Common myeloid progenitor, CD34-positive (primary cell): ENCODE results near the gene GUCA1C.

Experiments used
- CTCF ChIA-PET: fragments of 350-600 bp; sonication (Branson Sonifier 250); formaldehyde crosslinking; loops from one replicate; lab custom pipeline; 2021; ENCODE audit warnings: antibody characterized with exemption; lab: Charles Lee
- POLR2A ChIA-PET: fragments of 350-600 bp; sonication (Branson Sonifier 250); formaldehyde crosslinking; loops from one replicate; lab custom pipeline; 2021; ENCODE audit warnings: antibody characterized with exemption; lab: Charles Lee
- DNase-seq, 3 donors: peaks; one replicate each; pipeline versions ENCODE4 v3.0.0 to v3.0.0-alpha.2; 2013
- H3K27ac ChIP-seq, 2 experiments: 1 replicate in 1 of 2; 2 replicates in 1 of 2; pipeline ENCODE4 v1.7.0; 2013; ENCODE audit warnings: inconsistent platforms in 2 of 2, low read length in 2 of 2, mild to moderate bottlenecking in 2 of 2, low read depth in 1 of 2, moderate library complexity in 1 of 2; ENCODE audit not compliant: severe bottlenecking in 2 of 2, insufficient read depth in 1 of 2, poor library complexity in 1 of 2
- H3K27me3 ChIP-seq, 5 experiments: replicated peaks in 2 of 5; 1 replicate in 3 of 5; 2 replicates in 2 of 5; pipeline versions ENCODE4 v1.6.1 to v1.7.0; 2013; ENCODE audit warnings: low read length in 4 of 5, mild to moderate bottlenecking in 2 of 5, moderate library complexity in 2 of 5, inconsistent platforms in 1 of 5; ENCODE audit not compliant: insufficient read depth in 5 of 5, control insufficient read depth in 4 of 5
- H3K36me3 ChIP-seq, 4 experiments: 1 replicate in 2 of 4; 2 replicates in 2 of 4; pipeline versions ENCODE4 v1.6.1 to v1.7.0; 2013; ENCODE audit warnings: low read length in 3 of 4, control low read depth in 1 of 4, mild to moderate bottlenecking in 1 of 4; ENCODE audit not compliant: control insufficient read depth in 4 of 4, insufficient read depth in 4 of 4
- H3K4me1 ChIP-seq, 4 experiments: 1 replicate in 3 of 4; 2 replicates in 1 of 4; pipeline versions ENCODE4 v1.6.1 to v1.7.1; 2013; ENCODE audit warnings: low read length in 3 of 4, mild to moderate bottlenecking in 3 of 4, control low read depth in 1 of 4, inconsistent platforms in 1 of 4, moderate library complexity in 1 of 4; ENCODE audit not compliant: control insufficient read depth in 4 of 4, insufficient read depth in 4 of 4; ENCODE audit errors: control extremely low read depth in 1 of 4
- H3K4me3 ChIP-seq, 7 experiments: 1 replicate in 4 of 7; 2 replicates in 3 of 7; pipeline versions ENCODE4 v1.5.1 to v1.7.0; 2013; ENCODE audit warnings: mild to moderate bottlenecking in 7 of 7, low read length in 6 of 7, moderate library complexity in 6 of 7, inconsistent platforms in 2 of 7, low read depth in 2 of 7, control low read depth in 1 of 7; ENCODE audit not compliant: insufficient read depth in 4 of 7, control insufficient read depth in 1 of 7; ENCODE audit errors: extremely low read depth in 1 of 7
- H3K9me3 ChIP-seq, 5 experiments: 1 replicate in 4 of 5; 2 replicates in 1 of 5; pipeline versions ENCODE4 v1.6.1 to v1.7.1; 2013; ENCODE audit warnings: low read length in 4 of 5, mild to moderate bottlenecking in 2 of 5, inconsistent platforms in 1 of 5, low read depth in 1 of 5, moderate library complexity in 1 of 5; ENCODE audit not compliant: control insufficient read depth in 4 of 5, insufficient read depth in 2 of 5; ENCODE audit errors: control extremely low read depth in 1 of 5
- WGBS: methylation state at CpG from one replicate; pipeline ENCODE4 v1.1.5; 2013; ENCODE audit not compliant: insufficient coverage; 5-methylcytosine and 5-hydroxymethylcytosine counted together

GUCA1C gene

DNA sequence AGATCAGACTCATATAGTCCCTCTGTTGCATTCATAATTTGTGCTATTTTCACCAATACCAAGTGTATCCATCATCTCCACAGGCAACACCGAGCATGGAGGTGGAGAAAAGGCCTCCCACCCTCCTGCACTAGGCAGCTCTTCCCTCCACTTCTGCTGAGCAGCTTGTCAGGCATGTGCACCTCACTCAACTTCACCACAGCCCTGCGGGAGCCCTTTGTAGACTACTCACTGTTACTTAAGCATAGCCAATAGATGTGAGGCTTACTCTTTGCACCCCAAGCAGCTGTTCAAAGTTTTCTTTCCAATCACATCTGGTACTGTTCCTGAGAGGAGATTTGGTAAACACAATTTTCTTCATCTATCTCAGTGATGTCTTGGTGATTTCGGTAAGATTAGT is 16.9 kb upstream of the GUCA1C start:
- Histone ChIP-seq H3K4me3 (no peak overlapping the region), H3K27ac (no peak overlapping the region), H3K36me3 (no peaks in the 10 kb centered on the region), H3K9me3 (no peaks in the 10 kb centered on the region), H3K27me3 (no peaks in the 10 kb centered on the region), H3K4me1 (no peaks in the 10 kb centered on the region)
- CTCF ChIA-PET = no interaction called here
- WGBS = 53% methylated on average over 3 of the region's 3 CpGs
- POLR2A ChIA-PET = no interaction called here
- DNase-seq = no peak

GRCh38 chr3:108966773-108967172 is 13.1 kb upstream of the GUCA1C start:
- Histone ChIP-seq H3K27ac (no peak overlapping the region), H3K36me3 (no peaks in the 10 kb centered on the region), H3K4me1 (no peaks in the 10 kb centered on the region), H3K9me3 (no peaks in the 10 kb centered on the region), H3K27me3 (no peaks in the 10 kb centered on the region), H3K4me3 (no peak overlapping the region)
- no peak for DNase-seq
- WGBS = 50% methylated on average over 1 of the region's 3 CpGs
- ChIA-PET CTCF (interaction anchor here (1.6 kb wide), 1 partner anchor 14 kb away, joined by 3 read pairs; no protein-coding TSS in a partner anchor), POLR2A (no interaction called here)

- no peak overlapping the region for H3K27ac ChIP-seq
- no CpG with 5 or more reads among the region's 1 CpG for WGBS
- ChIA-PET POLR2A (no interaction called here), CTCF (no interaction called here)
- no peak overlapping the region for H3K4me3 ChIP-seq
- H3K27me3 ChIP-seq = no peaks in the 10 kb centered on the region
- H3K9me3 ChIP-seq = no peaks in the 10 kb centered on the region
- no peaks in the 10 kb centered on the region for H3K36me3 ChIP-seq
- DNase-seq = no peak
- no peaks in the 10 kb centered on the region for H3K4me1 ChIP-seq
Measured at GRCh38 chr3:108959017-108959416, 5.3 kb upstream of the GUCA1C start.

- no peaks in the 10 kb centered on the region for H3K9me3 ChIP-seq
- POLR2A ChIA-PET = no interaction called here
- H3K4me3 ChIP-seq = no peak overlapping the region
- no peaks in the 10 kb centered on the region for H3K4me1 ChIP-seq
- CTCF ChIA-PET = no interaction called here
- H3K27me3 ChIP-seq = peaks cover 0 to 3% (median 0%) of the 10 kb centered on the region in 5 experiments
- WGBS = no CpG with 5 or more reads among the region's 4 CpGs
- no peaks in the 10 kb centered on the region for H3K36me3 ChIP-seq
- DNase-seq = no peak
- no peak overlapping the region for H3K27ac ChIP-seq
Measured at GRCh38 chr3:108953210-108953609, 469 bp downstream of the GUCA1C start.

- peaks cover 0 to 3% (median 0%) of the 10 kb centered on the region in 5 experiments for H3K27me3 ChIP-seq
- H3K36me3 ChIP-seq = no peaks in the 10 kb centered on the region
- ChIA-PET CTCF (no interaction called here), POLR2A (no interaction called here)
- WGBS = 89% methylated on average over 6 of the region's 7 CpGs
- no peak overlapping the region for H3K4me3 ChIP-seq
- no peak overlapping the region for H3K27ac ChIP-seq
- H3K9me3 ChIP-seq = no peaks in the 10 kb centered on the region
- no peak for DNase-seq
- no peaks in the 10 kb centered on the region for H3K4me1 ChIP-seq
Measured at GRCh38 chr3:108951820-108952501, 1.7 kb downstream of the GUCA1C start.

DNA sequence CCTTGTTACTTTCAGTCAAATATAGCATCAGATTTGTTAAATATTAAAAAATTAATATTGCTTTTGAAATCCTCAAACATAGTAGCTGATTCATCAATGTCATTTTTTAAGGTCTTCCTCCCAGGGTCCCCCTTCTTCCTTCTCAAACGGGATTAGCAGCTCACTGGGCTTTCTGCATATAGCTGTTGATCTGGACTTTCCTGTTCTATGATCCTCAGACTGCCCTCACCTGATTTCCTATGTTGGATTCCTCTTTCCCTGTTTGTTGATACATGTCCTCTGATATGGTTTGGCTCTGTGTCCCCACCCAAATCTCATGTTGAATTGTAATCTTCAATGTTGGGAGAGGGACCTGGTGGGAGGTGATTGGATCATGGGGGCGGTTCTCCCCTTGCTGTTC is 5.8 kb downstream of the GUCA1C start:
- DNase-seq = no peak
- H3K27ac ChIP-seq = no peak overlapping the region
- H3K4me3 ChIP-seq = no peak overlapping the region
- no peaks in the 10 kb centered on the region for H3K9me3 ChIP-seq
- POLR2A ChIA-PET = no interaction called here
- H3K4me1 ChIP-seq = no peaks in the 10 kb centered on the region
- WGBS = 100% methylated on average over 2 of the region's 2 CpGs
- H3K36me3 ChIP-seq = no peaks in the 10 kb centered on the region
- CTCF ChIA-PET = no interaction called here
- peaks cover 0 to 6% (median 0%) of the 10 kb centered on the region in 5 experiments for H3K27me3 ChIP-seq

GRCh38 chr3:108946292-108947285 is 7.1 kb downstream of the GUCA1C start:
- DNase-seq = no peak
- WGBS = 93% methylated on average over 6 of the region's 11 CpGs
- no peak overlapping the region for H3K27ac ChIP-seq
- POLR2A ChIA-PET = no interaction called here
- H3K4me1 ChIP-seq = no peaks in the 10 kb centered on the region
- peaks cover 0 to 3% (median 0%) of the 10 kb centered on the region in 5 experiments for H3K27me3 ChIP-seq
- no peak overlapping the region for H3K4me3 ChIP-seq
- CTCF ChIA-PET = no interaction called here
- no peaks in the 10 kb centered on the region for H3K36me3 ChIP-seq
- H3K9me3 ChIP-seq = no peaks in the 10 kb centered on the region
